KMS-11 (cell line): ENCODE measurements around the gene GALNT9.

Source experiments
- H2AFZ ChIP-seq: fragments of 200-600 bp; sonication (generic); 2 replicates; pipeline ENCODE4 v1.6.1; 2016; ENCODE audit warnings: antibody characterized with exemption, mixed run types, low read depth
- H3K27ac ChIP-seq: fragments of 200-600 bp; sonication (generic); 2 replicates; pipeline ENCODE4 v1.6.1; 2016; ENCODE audit warnings: mild to moderate bottlenecking, mixed run types
- H3K27me3 ChIP-seq: fragments of 200-600 bp; sonication (generic); 2 replicates; pipeline ENCODE4 v1.6.1; 2017; ENCODE audit warnings: mild to moderate bottlenecking, low read depth, mixed run types, moderate library complexity; ENCODE audit not compliant: insufficient read depth
- H3K36me3 ChIP-seq: fragments of 200-600 bp; sonication (generic); 2 replicates; pipeline ENCODE4 v1.6.1; 2017; ENCODE audit warnings: mild to moderate bottlenecking, mixed run types; ENCODE audit not compliant: insufficient read depth
- H3K4me1 ChIP-seq: fragments of 200-600 bp; sonication (generic); 2 replicates; pipeline ENCODE4 v1.6.1; 2016; ENCODE audit warnings: mild to moderate bottlenecking, low read depth, mixed run types; ENCODE audit not compliant: poor library complexity, severe bottlenecking
- H3K4me2 ChIP-seq: fragments of 200-600 bp; sonication (generic); 2 replicates; pipeline ENCODE4 v1.7.0; 2016; ENCODE audit warnings: mild to moderate bottlenecking, mixed run types
- H3K4me3 ChIP-seq: fragments of 200-600 bp; sonication (generic); IDR thresholded peaks from 2 replicates; pipeline ENCODE4 v1.6.1; 2017; ENCODE audit warnings: low read depth, low read length, mixed read lengths; ENCODE audit not compliant: insufficient read depth
- H3K79me2 ChIP-seq: fragments of 200-600 bp; sonication (generic); 2 replicates; pipeline ENCODE4 v1.6.1; 2016; ENCODE audit warnings: low read depth, mixed run types; ENCODE audit not compliant: insufficient read depth
- H3K9ac ChIP-seq: fragments of 200-600 bp; sonication (generic); 2 replicates; pipeline ENCODE4 v1.6.1; 2016; ENCODE audit warnings: mild to moderate bottlenecking, mixed run types
- H4K20me1 ChIP-seq: fragments of 200-600 bp; sonication (generic); 2 replicates; pipeline ENCODE4 v1.6.1; 2016; ENCODE audit warnings: mild to moderate bottlenecking, mixed run types; ENCODE audit not compliant: insufficient read depth
- TF ChIP-seq, protein P1 (sequence below): fragments of 200-600 bp; sonication (generic); conservative IDR thresholded peaks from 2 replicates; pipeline ENCODE4 v1.6.1; 2017; ENCODE audit warnings: low read depth, mild to moderate bottlenecking, antibody characterized with exemption, low read length, moderate library complexity, mixed read lengths

Gene GALNT9

DNA sequence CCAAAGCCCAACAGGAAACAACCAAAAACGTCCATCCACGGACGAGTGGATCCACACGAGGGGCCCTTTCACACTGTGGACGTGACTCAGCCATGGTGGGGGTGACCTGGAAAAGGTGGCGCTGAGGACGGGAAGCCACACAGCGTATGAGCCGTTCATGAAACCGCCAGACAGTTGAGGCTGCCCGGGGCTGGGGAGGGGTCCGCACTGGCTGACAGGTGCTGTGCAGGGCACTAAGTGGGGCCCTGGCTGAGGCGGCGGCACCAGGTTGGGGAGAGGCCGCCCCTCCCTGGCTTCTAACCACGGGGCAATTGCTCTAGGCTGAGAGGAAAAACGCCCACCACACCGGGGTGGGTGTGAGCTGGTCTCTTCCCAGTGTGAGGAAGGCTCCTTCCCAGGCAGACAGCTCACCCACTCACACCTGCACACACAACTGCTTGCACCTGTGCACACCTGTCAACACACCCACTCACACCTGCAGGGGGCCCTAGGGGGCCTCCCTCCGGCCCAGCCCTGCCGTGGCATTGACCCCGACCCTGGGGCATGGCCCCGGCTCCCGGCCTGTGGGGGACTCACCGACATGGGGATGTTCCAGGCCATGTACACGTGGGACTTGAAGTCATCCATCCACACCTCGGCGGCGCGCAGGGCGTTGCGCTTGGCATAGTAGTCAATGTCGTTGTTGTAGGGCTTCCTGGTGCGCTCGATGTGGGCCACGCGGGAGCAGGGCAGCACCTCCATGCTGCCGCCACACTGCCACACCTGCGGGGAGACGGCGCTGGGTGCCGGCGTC lies 126.3 kb downstream of the GALNT9 start:
- Histone ChIP-seq H3K27me3 (peaks cover 12% of the 10 kb centered on the region; the same call in 1 of the 2 replicates), H4K20me1 (no peaks in the 10 kb centered on the region)
- TF ChIP-seq, protein P1, sequence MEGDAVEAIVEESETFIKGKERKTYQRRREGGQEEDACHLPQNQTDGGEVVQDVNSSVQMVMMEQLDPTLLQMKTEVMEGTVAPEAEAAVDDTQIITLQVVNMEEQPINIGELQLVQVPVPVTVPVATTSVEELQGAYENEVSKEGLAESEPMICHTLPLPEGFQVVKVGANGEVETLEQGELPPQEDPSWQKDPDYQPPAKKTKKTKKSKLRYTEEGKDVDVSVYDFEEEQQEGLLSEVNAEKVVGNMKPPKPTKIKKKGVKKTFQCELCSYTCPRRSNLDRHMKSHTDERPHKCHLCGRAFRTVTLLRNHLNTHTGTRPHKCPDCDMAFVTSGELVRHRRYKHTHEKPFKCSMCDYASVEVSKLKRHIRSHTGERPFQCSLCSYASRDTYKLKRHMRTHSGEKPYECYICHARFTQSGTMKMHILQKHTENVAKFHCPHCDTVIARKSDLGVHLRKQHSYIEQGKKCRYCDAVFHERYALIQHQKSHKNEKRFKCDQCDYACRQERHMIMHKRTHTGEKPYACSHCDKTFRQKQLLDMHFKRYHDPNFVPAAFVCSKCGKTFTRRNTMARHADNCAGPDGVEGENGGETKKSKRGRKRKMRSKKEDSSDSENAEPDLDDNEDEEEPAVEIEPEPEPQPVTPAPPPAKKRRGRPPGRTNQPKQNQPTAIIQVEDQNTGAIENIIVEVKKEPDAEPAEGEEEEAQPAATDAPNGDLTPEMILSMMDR = no peak

DNA sequence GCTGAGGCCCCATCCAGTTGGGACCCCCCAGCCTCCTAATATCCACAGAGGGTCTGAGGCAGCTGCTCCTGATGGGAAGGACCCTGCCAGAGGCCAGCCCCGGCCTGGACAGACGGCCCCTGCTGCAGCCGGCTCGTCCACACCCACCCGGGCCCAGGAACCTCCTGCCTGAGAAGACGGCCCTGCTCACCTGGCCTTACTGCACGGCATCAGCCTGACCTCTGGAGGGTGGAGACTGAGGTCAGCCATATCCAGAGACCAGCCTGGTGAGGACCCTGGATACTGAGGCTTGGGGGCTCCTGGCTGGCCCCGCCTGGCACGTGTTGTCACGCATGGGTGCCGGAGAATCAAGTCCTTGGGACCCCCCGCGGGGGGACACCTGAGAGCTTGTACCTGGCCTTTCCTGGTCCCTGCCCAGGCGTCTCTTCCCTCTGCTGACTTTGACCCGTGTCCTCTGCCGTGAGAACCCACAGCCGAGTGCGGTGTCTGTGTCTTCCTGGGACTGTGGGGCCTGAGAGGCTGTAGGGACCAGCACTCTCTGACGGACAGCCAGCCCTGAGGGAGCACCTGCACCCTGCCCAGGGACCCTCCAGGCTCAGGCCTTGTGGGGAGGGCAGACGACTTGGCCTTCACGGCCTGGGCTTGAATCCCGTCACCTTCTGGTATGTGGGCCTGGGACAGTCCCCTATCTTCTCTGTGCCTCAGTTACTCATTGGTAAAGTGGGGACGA lies 127.8 kb downstream of the GALNT9 start:
- H3K4me1 ChIP-seq = no peaks in the 10 kb centered on the region
- no peaks in the 10 kb centered on the region for H4K20me1 ChIP-seq
- H3K9ac ChIP-seq = no peak overlapping the region
- no peak overlapping the region for H3K4me3 ChIP-seq
- TF ChIP-seq, protein P1 = no peak
- H3K4me2 ChIP-seq = no peak overlapping the region
- H3K27me3 ChIP-seq = peaks cover 10% of the 10 kb centered on the region; the same call in 1 of the 2 replicates
- H3K79me2 ChIP-seq = no peaks in the 10 kb centered on the region
- no peak overlapping the region for H2AFZ ChIP-seq
- no peak overlapping the region for H3K27ac ChIP-seq
- H3K36me3 ChIP-seq = no peaks in the 10 kb centered on the region

More for the DNA sequence above, 126.3 kb downstream of the GALNT9 start:
- H3K4me2 ChIP-seq = no peak overlapping the region
- no peak overlapping the region for H3K9ac ChIP-seq
- no peak overlapping the region for H3K4me3 ChIP-seq
- no peaks in the 10 kb centered on the region for H3K36me3 ChIP-seq
- no peak overlapping the region for H2AFZ ChIP-seq
- H3K27ac ChIP-seq = no peak overlapping the region
- H3K79me2 ChIP-seq = no peaks in the 10 kb centered on the region
- H3K4me1 ChIP-seq = no peaks in the 10 kb centered on the region

DNA sequence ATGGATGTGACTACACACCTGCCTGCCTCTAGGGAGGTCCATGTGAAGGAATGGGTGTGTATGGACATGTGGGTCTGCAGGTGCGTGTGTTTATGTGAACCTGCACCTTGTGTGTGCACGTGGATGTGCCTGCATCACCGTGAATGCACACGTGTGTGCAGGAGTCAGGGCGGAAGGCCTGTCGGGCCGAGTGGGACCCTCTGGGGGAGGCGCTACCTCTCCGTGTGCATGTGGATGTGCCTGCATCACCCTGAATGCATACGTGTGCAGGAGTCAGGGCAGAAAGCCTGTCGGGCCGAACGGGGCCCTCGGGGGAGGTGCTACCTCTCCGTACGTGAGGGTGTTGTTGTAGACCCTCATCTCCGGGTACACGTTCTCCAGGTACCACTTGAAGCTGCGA lies 128.6 kb downstream of the GALNT9 start:
- Histone ChIP-seq H3K27me3 (peaks cover 10% of the 10 kb centered on the region; the same call in 1 of the 2 replicates), H3K9ac (no peak overlapping the region), H3K79me2 (no peaks in the 10 kb centered on the region)

DNA sequence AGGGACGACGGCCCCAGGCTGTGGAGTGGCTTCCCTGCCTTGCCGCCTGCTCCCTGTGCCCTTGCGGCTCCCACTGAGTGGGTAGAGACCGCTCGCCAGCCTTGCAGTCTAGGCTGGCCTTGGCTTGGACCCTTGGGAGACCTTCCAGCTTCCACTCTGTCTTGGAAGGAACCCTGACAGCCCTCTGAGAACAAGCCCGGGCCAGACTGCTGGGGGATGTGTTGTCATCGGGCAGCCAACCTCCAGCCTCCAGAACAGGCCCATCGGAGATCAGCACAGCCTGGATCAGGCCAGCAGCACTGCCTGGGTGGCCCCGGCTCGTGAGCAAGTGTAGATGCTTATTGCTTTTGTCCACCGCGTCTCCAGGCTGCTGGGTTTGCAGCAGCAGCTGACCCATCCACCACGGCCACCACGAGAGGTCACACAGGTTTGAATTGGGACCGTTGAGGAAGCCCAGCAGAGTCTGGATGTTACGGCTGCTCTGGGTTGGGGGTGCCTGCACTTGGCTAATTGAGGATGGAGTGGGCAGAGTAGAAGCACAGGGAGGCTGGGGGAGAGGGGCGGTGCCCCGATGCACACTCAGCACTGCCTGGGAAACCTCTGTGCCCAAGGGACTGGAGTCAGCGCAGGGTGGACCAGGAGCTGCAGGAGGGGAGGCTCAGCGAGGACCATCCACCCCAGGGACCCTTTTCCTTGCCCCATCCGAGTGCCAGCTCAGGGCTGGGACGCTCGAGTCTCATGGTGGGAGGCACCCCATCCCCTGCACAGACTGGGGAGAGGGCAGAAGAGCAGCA lies 129.7 kb downstream of the GALNT9 start:
- no peak overlapping the region for H2AFZ ChIP-seq
- no peaks in the 10 kb centered on the region for H3K4me1 ChIP-seq
- no peak overlapping the region for H3K9ac ChIP-seq
- peaks cover 10% of the 10 kb centered on the region; the same call in 1 of the 2 replicates for H3K27me3 ChIP-seq
- H3K4me3 ChIP-seq = no peak overlapping the region
- H3K4me2 ChIP-seq = no peak overlapping the region
- TF ChIP-seq, protein P1 = no peak
- H3K36me3 ChIP-seq = no peaks in the 10 kb centered on the region
- H3K27ac ChIP-seq = no peak overlapping the region
- H4K20me1 ChIP-seq = no peaks in the 10 kb centered on the region
- no peaks in the 10 kb centered on the region for H3K79me2 ChIP-seq

More for the DNA sequence above, 128.6 kb downstream of the GALNT9 start:
- Histone ChIP-seq H3K36me3 (no peaks in the 10 kb centered on the region), H3K4me2 (no peak overlapping the region), H2AFZ (no peak overlapping the region), H3K27ac (no peak overlapping the region), H4K20me1 (no peaks in the 10 kb centered on the region), H3K4me3 (no peak overlapping the region), H3K4me1 (no peaks in the 10 kb centered on the region)
- TF ChIP-seq, protein P1 = no peak
